LHCN-M2 (cell line): Measurements from ENCODE around the gene SNX1. TPM values are rescaled to one million over a fixed set of nuclear protein-coding genes. Genes with fewer than 3 reads are reported as not detected.
"Not testable (repeated sequence)": the region's sequence is repeated elsewhere in the genome, so short reads cannot be mapped to it uniquely, and the experiment has no call there.

ENCODE experiments used
- DNase-seq: peaks from one replicate; pipeline ENCODE4 v3.0.0-alpha.2; 2012; ENCODE audit warnings: low read depth
- polyA plus RNA-seq: library from polyadenylated mRNA; unstranded; fragments of >200 nt; gene quantifications from one replicate; pipeline ENCODE4 v1.2.1, GENCODE V29; 2012; ENCODE audit warnings: missing spikeins
- total RNA-seq: library from RNA; depleted of rRNA; stranded (reverse); fragments of >200 nt; gene quantifications from 2 replicates; pipeline ENCODE4 v1.2.3, GENCODE V29; 2014; rRNA removed

Gene SNX1
- 31.5 and 42.9 TPM in 2 replicates for total RNA-seq
- polyA plus RNA-seq: 52.9 TPM

GRCh38 chr15:64095795-64096667, at the start of gene SNX1:
SNX1 (plus strand) TSS chr15:64095982; CDS start chr15:64096014, 32 bp downstream.
- peak; percentile 92 for DNase-seq

GRCh38 chr15:64046421-64047153, 49.2 kb upstream of the SNX1 start, which contains the start of gene DAPK2:
DAPK2 (minus strand) TSS chr15:64046485; CDS start chr15:64040261, 6,224 bp downstream.
- DNase-seq: peak; percentile 51

GRCh38 chr15:64048781-64049460, 46.9 kb upstream of the SNX1 start:
- no peak for DNase-seq

- no peak for DNase-seq
Measured at GRCh38 chr15:64050281-64051092, 45.3 kb upstream of the SNX1 start.

- no peak for DNase-seq
Measured at GRCh38 chr15:64051093-64051402, 44.7 kb upstream of the SNX1 start.

- DNase-seq: peak; percentile 24
Measured at GRCh38 chr15:64051407-64052259, 44.1 kb upstream of the SNX1 start.

GRCh38 chr15:64052925-64053491, 42.8 kb upstream of the SNX1 start:
- DNase-seq: no peak

GRCh38 chr15:64053674-64054073, 42.1 kb upstream of the SNX1 start:
- DNase-seq: not testable (repeated sequence)

GRCh38 chr15:64058279-64058678, 37.5 kb upstream of the SNX1 start:
- peak; percentile 35 for DNase-seq

- DNase-seq: not testable (repeated sequence)
Measured at GRCh38 chr15:64059104-64059503, 36.7 kb upstream of the SNX1 start.

GRCh38 chr15:64060716-64061115, 35.1 kb upstream of the SNX1 start:
- no peak for DNase-seq

GRCh38 chr15:64066451-64066850, 29.3 kb upstream of the SNX1 start:
- DNase-seq: no peak

- peak; percentile 59 for DNase-seq
Measured at GRCh38 chr15:64067564-64068030, 28.2 kb upstream of the SNX1 start.

- DNase-seq: no peak
Measured at GRCh38 chr15:64068133-64068532, 27.6 kb upstream of the SNX1 start.

GRCh38 chr15:64070106-64070505, 25.7 kb upstream of the SNX1 start:
- no peak for DNase-seq

- DNase-seq: peak; percentile 90
Measured at GRCh38 chr15:64070965-64071851, 24.6 kb upstream of the SNX1 start.

- DNase-seq: no peak
Measured at GRCh38 chr15:64071931-64072765, 23.6 kb upstream of the SNX1 start.

GRCh38 chr15:64072812-64073211, 23.0 kb upstream of the SNX1 start:
- peak; percentile 63 for DNase-seq
